GM23248 (cell line): ENCODE data around the gene ZBTB43.

Experiments used
- EZH2 ChIP-seq: fragments of 200-600 bp; sonication (generic); IDR thresholded peaks from 2 replicates; pipeline ENCODE4 v1.6.1; 2018; ENCODE audit warnings: antibody characterized with exemption, mild to moderate bottlenecking; ENCODE audit not compliant: insufficient read depth, poor library complexity, severe bottlenecking
- EZH2phosphoT487 ChIP-seq: fragments of 200-600 bp; sonication (generic); IDR thresholded peaks from 2 replicates; pipeline ENCODE4 v1.6.1; 2018; ENCODE audit warnings: antibody characterized with exemption, moderate library complexity, mild to moderate bottlenecking, low read depth; ENCODE audit not compliant: insufficient read depth

GRCh38 chr9:126793686-126794417 is 11.0 kb upstream of the ZBTB43 start:
- TF ChIP-seq EZH2phosphoT487 (no peak), EZH2 (no peak)
